Gastrocnemius medialis (tissue), 4 donors: ENCODE measurements around the gene MAPK8. TPM values are rescaled to one million over a fixed set of nuclear protein-coding genes. Genes with fewer than 3 reads are reported as not detected.

Experiments used
- ATAC-seq, 2 donors: fragments of 150-250 bp; one replicate each; pipeline ENCODE4 v1.9.1; 2016
- DNase-seq, 2 donors: peaks; one replicate each; pipeline ENCODE4 v3.0.0-alpha.2; 2019
- H3K27ac ChIP-seq, 4 donors: fragments of 200-600 bp; sonication (generic); 1 replicate in 1 of 4; 2 replicates in 3 of 4; pipeline ENCODE4 v1.5.1; 2016 to 2018; ENCODE audit warnings: mild to moderate bottlenecking in 2 of 4, moderate library complexity in 1 of 4
- H3K27me3 ChIP-seq, 3 donors: fragments of 200-600 bp; sonication (generic) in 2 of 3; 1 replicate in 1 of 3; 2 replicates in 2 of 3; pipeline versions ENCODE4 v1.5.1 to v1.6.0; 2016 to 2019; ENCODE audit warnings: mild to moderate bottlenecking in 1 of 3, moderate library complexity in 1 of 3
- H3K36me3 ChIP-seq, 2 donors: fragments of 200-600 bp; sonication (generic) in 1 of 2; one replicate each; pipeline ENCODE4 v1.5.1; 2017 to 2018
- H3K4me1 ChIP-seq, 2 donors: fragments of 200-600 bp; sonication (generic) in 1 of 2; one replicate each; pipeline ENCODE4 v1.5.1; 2016 to 2017; ENCODE audit warnings: mild to moderate bottlenecking in 2 of 2
- H3K4me3 ChIP-seq, 4 donors: fragments of 200-600 bp; sonication (generic) in 3 of 4; 1 replicate in 1 of 4; 2 replicates in 3 of 4; pipeline ENCODE4 v1.5.1; 2016 to 2019; ENCODE audit warnings: mild to moderate bottlenecking in 2 of 4
- H3K9me3 ChIP-seq, 3 donors: fragments of 200-600 bp; sonication (generic) in 2 of 3; 1 replicate in 1 of 3; 2 replicates in 2 of 3; pipeline ENCODE4 v1.5.1; 2016 to 2019
- CTCF ChIP-seq, 5 experiments: fragments of 450-650 bp in 3 of 5; fragments of 200-600 bp in 2 of 5; sonication (generic) in 2 of 5; IDR thresholded peaks in 4 of 5; conservative IDR thresholded peaks in 1 of 5; 1 replicate in 4 of 5; 2 replicates in 1 of 5; pipeline ENCODE4 v1.5.1; 2016 to 2019; ENCODE audit warnings: antibody characterized with exemption in 5 of 5, mild to moderate bottlenecking in 3 of 5, moderate library complexity in 3 of 5
- POLR2A ChIP-seq, 2 donors: fragments of 450-650 bp; IDR thresholded peaks; one replicate each; pipeline ENCODE4 v1.6.1; 2017; ENCODE audit warnings: antibody characterized with exemption in 2 of 2, mild to moderate bottlenecking in 2 of 2, moderate library complexity in 2 of 2
- in situ Hi-C, 4 donors: fragments of 200-750 bp; cut with MboI; loops; one replicate each; pipeline versions ENCODE4 v1.15.0 to v1.8.0; 2017; ENCODE audit warnings: low sequenced_read_pairs in 4 of 4
- intact Hi-C: fragments of 100-400 bp; cut with DNase I; formaldehyde crosslinking; loops from one replicate; pipeline ENCODE4 v1.15.1; 2023; ENCODE audit warnings: low total_unique reads
- total RNA-seq, 4 donors: library from RNA; depleted of rRNA; stranded (reverse); fragments of >200 nt; gene quantifications; one replicate each; pipeline versions ENCODE4 v1.1.0 to v1.2.3, GENCODE V29; 2016

Gene MAPK8
- total RNA-seq, 4 donors from 2014 or later, result 25.6 to 52.1 (median 35.4) TPM

DNA sequence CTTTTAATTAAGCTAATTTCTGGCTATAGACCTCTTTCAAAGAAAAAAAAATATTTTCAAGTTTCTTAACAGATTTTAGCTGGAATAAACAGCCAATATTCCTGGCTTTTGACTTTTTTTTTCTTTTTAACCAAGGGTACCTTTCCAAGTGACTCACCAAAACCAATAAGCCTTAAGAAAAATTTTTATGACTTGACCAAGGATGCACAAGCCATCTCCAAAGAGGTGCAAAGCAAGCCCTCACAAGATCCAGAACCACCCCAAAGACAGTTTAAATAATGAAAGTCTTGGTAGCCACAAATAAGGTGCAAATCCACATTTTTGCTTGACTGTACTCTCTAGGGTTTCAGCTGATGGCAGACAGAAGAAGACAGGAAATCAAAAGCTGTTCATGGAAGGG is 76.5 kb downstream of the MAPK8 start:
- H3K36me3 ChIP-seq, result no peaks in the 10 kb centered on the region
- no peaks in the 10 kb centered on the region for H3K9me3 ChIP-seq
- ATAC-seq (no peak), DNase-seq (no peak)
- intact Hi-C loops, result no loop called here
- no peak overlapping the region for H3K27ac ChIP-seq
- H3K4me1 ChIP-seq, result peaks cover 0 to 11% of the 10 kb centered on the region in 2 donors
- in situ Hi-C loops, result no loop called here
- H3K4me3 ChIP-seq, result no peak overlapping the region
- no peaks in the 10 kb centered on the region for H3K27me3 ChIP-seq
- TF ChIP-seq CTCF (IDR thresholded peaks at IDR 0.05 in 4 of 5, conservative IDR thresholded peaks at IDR 0.05 in 1 of 5) (no peak), POLR2A (IDR thresholded peaks at IDR 0.05) (no peak)

GRCh38 chr10:48383393-48383792 is 76.9 kb downstream of the MAPK8 start:
- Histone ChIP-seq H3K9me3 (no peaks in the 10 kb centered on the region), H3K4me3 (no peak overlapping the region), H3K27ac (no peak overlapping the region), H3K27me3 (no peaks in the 10 kb centered on the region), H3K36me3 (no peaks in the 10 kb centered on the region), H3K4me1 (peaks cover 0 to 12% of the 10 kb centered on the region in 2 donors)
- TF ChIP-seq POLR2A (IDR thresholded peaks at IDR 0.05) (no peak), CTCF (IDR thresholded peaks at IDR 0.05 in 4 of 5, conservative IDR thresholded peaks at IDR 0.05 in 1 of 5) (no peak)
- in situ Hi-C loops, result no loop called here
- DNase-seq (no peak), ATAC-seq (no peak)
- intact Hi-C loops, result no loop called here

- intact Hi-C loops (no loop called here), in situ Hi-C loops (no loop called here)
- TF ChIP-seq CTCF (IDR thresholded peaks at IDR 0.05 in 4 of 5, conservative IDR thresholded peaks at IDR 0.05 in 1 of 5), result no peak
- TF ChIP-seq POLR2A (IDR thresholded peaks at IDR 0.05), result no peak
Observed at GRCh38 chr10:48384699-48384982, 78.2 kb downstream of the MAPK8 start.

GRCh38 chr10:48389272-48389671 is 82.8 kb downstream of the MAPK8 start:
- in situ Hi-C loops (no loop called here), intact Hi-C loops (no loop called here)
- no peak overlapping the region for H3K27ac ChIP-seq
- no peaks in the 10 kb centered on the region for H3K27me3 ChIP-seq
- H3K4me3 ChIP-seq, result no peak overlapping the region
- no peak for ATAC-seq
- no peaks in the 10 kb centered on the region for H3K36me3 ChIP-seq
- H3K9me3 ChIP-seq, result no peaks in the 10 kb centered on the region
- TF ChIP-seq POLR2A (IDR thresholded peaks at IDR 0.05) (no peak), CTCF (IDR thresholded peaks at IDR 0.05 in 4 of 5, conservative IDR thresholded peaks at IDR 0.05 in 1 of 5) (no peak)
- H3K4me1 ChIP-seq, result peaks cover 8 to 54% of the 10 kb centered on the region in 2 donors
- no peak for DNase-seq

More at GRCh38 chr10:48384699-48384982, 78.2 kb downstream of the MAPK8 start:
- peaks cover 0 to 25% of the 10 kb centered on the region in 2 donors for H3K4me1 ChIP-seq
- no peaks in the 10 kb centered on the region for H3K27me3 ChIP-seq
- DNase-seq (no peak), ATAC-seq (no peak)
- no peak overlapping the region for H3K4me3 ChIP-seq
- no peaks in the 10 kb centered on the region for H3K36me3 ChIP-seq
- H3K9me3 ChIP-seq, result no peaks in the 10 kb centered on the region
- H3K27ac ChIP-seq, result no peak overlapping the region

DNA sequence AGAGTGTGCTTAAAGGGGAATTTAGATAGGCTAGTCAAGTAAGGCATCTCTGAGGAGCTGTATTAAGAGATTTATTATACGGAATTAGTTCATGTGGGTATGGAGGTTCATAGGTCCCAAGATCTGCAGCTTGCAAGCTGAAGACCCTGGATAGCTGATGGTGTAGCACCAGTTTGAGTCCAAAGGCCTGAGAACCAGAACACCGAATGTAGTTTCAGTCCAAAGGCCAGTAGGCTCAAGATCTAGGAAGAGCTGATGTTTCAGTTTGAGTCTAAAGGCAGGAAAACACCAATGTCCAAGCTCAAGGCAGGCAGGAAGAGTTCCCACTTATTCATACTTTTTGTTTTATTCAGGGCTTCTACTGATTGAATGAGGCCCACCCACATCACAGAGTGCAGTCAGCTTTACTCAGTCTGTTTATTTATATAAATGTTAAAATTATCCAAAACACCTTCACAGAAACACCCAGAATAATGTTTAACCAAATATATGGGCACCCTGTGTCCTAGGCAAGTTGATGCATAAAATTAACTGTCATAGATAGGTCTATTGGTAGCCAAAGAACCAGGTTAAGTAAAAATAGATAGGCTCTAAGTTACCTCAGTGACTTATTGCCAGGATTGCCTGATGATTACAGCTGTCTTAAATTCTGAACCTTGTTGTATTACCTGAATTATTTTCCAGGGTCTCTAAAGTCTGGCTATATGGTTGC is 83.5 kb downstream of the MAPK8 start:
- DNase-seq (no peak), ATAC-seq (no peak)
- Histone ChIP-seq H3K4me3 (no peak overlapping the region), H3K27ac (no peak overlapping the region), H3K4me1 (peaks cover 8 to 50% of the 10 kb centered on the region in 2 donors), H3K27me3 (no peaks in the 10 kb centered on the region), H3K36me3 (no peaks in the 10 kb centered on the region), H3K9me3 (no peaks in the 10 kb centered on the region)
- in situ Hi-C loops, result no loop called here
- TF ChIP-seq CTCF (IDR thresholded peaks at IDR 0.05 in 4 of 5, conservative IDR thresholded peaks at IDR 0.05 in 1 of 5) (no peak), POLR2A (IDR thresholded peaks at IDR 0.05) (no peak)
- intact Hi-C loops, result no loop called here
